Thyroid gland (tissue), 4 donors: ENCODE results near the gene CDC20. TPM values are rescaled to one million over a fixed set of nuclear protein-coding genes. Genes with fewer than 3 reads are reported as not detected.

Source experiments
- DNase-seq, 2 donors: peaks; one replicate each; pipeline ENCODE4 v3.0.0-alpha.2; 2019
- H3K27ac ChIP-seq, 3 donors: fragments of 200-600 bp; sonication (generic); 1 replicate in 2 of 3; 2 replicates in 1 of 3; pipeline ENCODE4 v1.5.1; 2016 to 2019; ENCODE audit warnings: mild to moderate bottlenecking in 1 of 3, moderate library complexity in 1 of 3
- H3K27me3 ChIP-seq: fragments of 200-600 bp; sonication (generic); one replicate; pipeline ENCODE4 v1.5.1; 2019
- H3K36me3 ChIP-seq, 2 donors: fragments of 200-600 bp; sonication (generic); one replicate each; pipeline ENCODE4 v1.5.1; 2016 to 2019
- H3K4me1 ChIP-seq, 2 donors: fragments of 200-600 bp; sonication (generic); one replicate each; pipeline ENCODE4 v1.5.1; 2017 to 2019
- H3K4me3 ChIP-seq, 3 donors: fragments of 200-600 bp; sonication (generic); replicated peaks in 1 of 3; 1 replicate in 2 of 3; 2 replicates in 1 of 3; pipeline ENCODE4 v1.5.1; 2016; ENCODE audit warnings: mild to moderate bottlenecking in 1 of 3
- H3K9me3 ChIP-seq: fragments of 200-600 bp; sonication (generic); one replicate; pipeline ENCODE4 v1.5.1; 2017
- POLR2A ChIP-seq, 2 donors: fragments of 450-650 bp; IDR thresholded peaks; one replicate each; pipeline ENCODE4 v1.6.1; 2017; ENCODE audit warnings: antibody characterized with exemption in 2 of 2, mild to moderate bottlenecking in 2 of 2, moderate library complexity in 1 of 2
- WGBS, 2 donors: methylation state at CpG; one replicate each; pipeline ENCODE4 v1.1.5; 2017; 5-methylcytosine and 5-hydroxymethylcytosine counted together
- intact Hi-C: fragments of 100-400 bp; cut with DNase I; formaldehyde crosslinking; loops from one replicate; pipeline ENCODE4 v1.15.1; 2023
- total RNA-seq, 4 donors: library from RNA; depleted of rRNA; stranded (reverse); fragments of >200 nt; gene quantifications; one replicate each; pipeline ENCODE4 v1.2.3, GENCODE V29; 2016
- TF ChIP-seq, protein P1 (sequence below), 6 experiments: fragments of 200-600 bp in 3 of 6; fragments of 450-650 bp in 3 of 6; sonication (generic) in 3 of 6; IDR thresholded peaks; one replicate each; pipeline ENCODE4 v1.5.1; 2016 to 2019; ENCODE audit warnings: antibody characterized with exemption in 6 of 6, mild to moderate bottlenecking in 2 of 6, inconsistent platforms in 1 of 6, moderate library complexity in 1 of 6

Gene CDC20
- total RNA-seq, 4 donors from 2014 or later = 0.54 to 3.9 (median 2.2) TPM

DNA sequence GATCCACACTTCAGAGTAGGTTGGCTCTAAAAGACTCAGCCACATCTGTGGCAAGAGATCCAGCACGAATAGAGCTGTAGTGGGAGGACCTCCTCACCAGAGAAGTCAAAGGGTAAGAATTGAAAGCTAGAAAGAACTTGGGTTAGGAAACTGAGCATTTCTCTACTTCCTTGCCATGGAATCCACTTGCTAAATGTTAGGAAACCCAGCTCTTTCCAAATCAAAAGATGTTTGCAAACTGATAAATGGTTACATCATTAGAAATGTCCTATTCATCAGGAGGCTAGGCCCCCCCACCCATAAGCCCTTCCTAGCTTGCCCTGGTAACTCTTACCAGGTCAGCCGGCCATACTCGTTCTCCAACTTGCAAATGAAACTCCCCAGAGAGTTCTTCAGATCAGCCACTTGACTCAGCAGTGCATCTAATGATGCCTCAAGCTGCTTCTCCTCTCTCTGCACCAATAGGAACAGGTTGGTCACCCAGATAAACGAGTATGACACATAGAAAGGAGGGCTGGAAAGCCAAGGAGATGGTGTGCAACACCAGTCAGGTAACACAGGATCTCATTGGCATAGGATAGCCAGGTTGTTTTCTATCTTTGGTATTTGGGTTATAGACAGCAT lies 29.3 kb downstream of the CDC20 start:
- whole genome bisulfite sequencing, 2 donors = 19 to 38% methylated on average over 4 of the region's 4 CpGs
- intact Hi-C loops = no loop called here
- Histone ChIP-seq H3K4me1 (peaks cover 20 to 22% of the 10 kb centered on the region in 2 donors), H3K27me3 (no peaks in the 10 kb centered on the region), H3K9me3 (no peaks in the 10 kb centered on the region), H3K27ac (peak overlapping the region in 1 of 3 donors; percentile 69), H3K36me3 (peaks cover 31 to 36% of the 10 kb centered on the region in 2 donors), H3K4me3 (no peak overlapping the region)
- TF ChIP-seq, protein P1, sequence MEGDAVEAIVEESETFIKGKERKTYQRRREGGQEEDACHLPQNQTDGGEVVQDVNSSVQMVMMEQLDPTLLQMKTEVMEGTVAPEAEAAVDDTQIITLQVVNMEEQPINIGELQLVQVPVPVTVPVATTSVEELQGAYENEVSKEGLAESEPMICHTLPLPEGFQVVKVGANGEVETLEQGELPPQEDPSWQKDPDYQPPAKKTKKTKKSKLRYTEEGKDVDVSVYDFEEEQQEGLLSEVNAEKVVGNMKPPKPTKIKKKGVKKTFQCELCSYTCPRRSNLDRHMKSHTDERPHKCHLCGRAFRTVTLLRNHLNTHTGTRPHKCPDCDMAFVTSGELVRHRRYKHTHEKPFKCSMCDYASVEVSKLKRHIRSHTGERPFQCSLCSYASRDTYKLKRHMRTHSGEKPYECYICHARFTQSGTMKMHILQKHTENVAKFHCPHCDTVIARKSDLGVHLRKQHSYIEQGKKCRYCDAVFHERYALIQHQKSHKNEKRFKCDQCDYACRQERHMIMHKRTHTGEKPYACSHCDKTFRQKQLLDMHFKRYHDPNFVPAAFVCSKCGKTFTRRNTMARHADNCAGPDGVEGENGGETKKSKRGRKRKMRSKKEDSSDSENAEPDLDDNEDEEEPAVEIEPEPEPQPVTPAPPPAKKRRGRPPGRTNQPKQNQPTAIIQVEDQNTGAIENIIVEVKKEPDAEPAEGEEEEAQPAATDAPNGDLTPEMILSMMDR (IDR thresholded peaks at IDR 0.05) = no peak
- no peak for TF ChIP-seq POLR2A (IDR thresholded peaks at IDR 0.05)
- DNase-seq = peak; percentile 22 to 44

DNA sequence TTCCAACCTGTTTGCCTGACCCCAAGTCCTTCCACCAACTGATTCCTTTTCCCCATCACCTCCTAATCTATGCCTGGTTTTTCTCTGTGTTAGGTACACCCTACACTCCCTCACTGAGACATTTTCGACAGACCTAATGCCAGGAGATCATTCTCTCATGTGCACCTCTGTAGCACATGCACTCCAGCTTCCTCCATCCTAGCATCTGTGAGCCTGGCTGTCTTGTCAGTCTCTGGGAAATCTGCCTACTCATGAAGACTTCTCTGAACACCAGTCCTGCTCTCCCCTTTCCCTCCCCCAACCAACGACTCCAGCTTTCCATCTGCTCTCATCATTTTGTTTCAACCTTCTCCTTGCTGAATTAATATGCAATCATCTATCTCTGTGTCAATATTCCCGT lies 29.8 kb downstream of the CDC20 start:
- H3K4me3 ChIP-seq = peak overlapping the region in 2 of 3 donors; percentile 68 to 75
- H3K36me3 ChIP-seq = peaks cover 31 to 36% of the 10 kb centered on the region in 2 donors
- peaks cover 20 to 22% of the 10 kb centered on the region in 2 donors for H3K4me1 ChIP-seq
- intact Hi-C loops = no loop called here
- no peak for TF ChIP-seq POLR2A (IDR thresholded peaks at IDR 0.05)
- TF ChIP-seq, protein P1 (IDR thresholded peaks at IDR 0.05) = no peak
- 46 to 50% methylated on average over 3 of the region's 3 CpGs for WGBS, 2 donors
- H3K27ac ChIP-seq = peak overlapping the region in 1 of 3 donors; percentile 69
- H3K9me3 ChIP-seq = no peaks in the 10 kb centered on the region
- DNase-seq = no peak
- H3K27me3 ChIP-seq = no peaks in the 10 kb centered on the region

DNA sequence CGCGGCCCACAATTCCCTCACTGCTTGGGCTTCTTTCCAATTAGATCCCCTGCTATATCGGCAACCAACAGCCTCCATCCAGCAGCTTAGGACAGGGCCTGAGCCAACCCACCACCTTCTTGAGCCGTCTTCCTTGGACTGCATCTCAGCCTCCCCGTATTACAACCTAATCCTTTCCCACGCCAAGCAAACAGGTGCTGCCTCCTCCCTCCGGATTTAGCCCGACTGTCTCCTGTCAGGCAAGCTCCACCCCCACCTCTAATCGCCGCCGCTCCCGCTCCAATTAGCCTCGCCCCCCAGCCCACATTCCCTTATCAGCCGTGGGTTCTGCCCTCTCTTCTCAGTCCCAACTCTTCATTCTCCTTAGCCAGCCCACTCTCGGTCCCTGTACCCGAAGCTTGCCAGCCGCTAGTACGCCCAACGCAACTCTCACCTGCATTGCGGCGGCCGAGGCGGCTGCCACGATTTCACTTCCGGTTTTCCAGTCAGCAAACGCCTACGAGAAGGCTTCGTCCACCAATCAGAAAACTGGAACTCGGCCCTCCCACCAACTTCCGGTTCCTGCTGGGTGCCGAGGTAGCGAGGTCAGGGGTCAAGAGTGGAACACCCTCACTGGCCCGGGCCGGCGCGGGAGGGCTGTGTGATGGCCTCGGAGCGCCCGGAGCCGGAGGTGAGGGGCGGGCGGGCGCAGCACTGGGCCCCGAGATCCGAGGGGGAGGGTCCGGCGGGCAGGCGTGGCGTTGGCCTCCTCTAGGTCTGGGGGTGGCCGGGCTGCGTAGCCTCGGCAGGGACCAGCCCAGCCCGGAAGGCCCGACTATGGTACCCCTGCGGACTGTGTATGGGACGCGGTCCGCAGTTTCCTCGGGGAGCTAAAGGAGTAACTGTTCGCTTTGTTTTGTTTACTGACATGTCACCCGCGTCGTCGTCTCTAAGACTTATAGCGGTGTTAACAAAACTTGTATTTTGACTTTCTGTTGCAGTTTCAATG lies 30.8 kb downstream of the CDC20 start, which contains the start of the genes MED8 and SZT2:
Gene MED8, minus strand, starts transcription at position 475 of the 988 bp plus-strand sequence. Its CDS starts 36 bp downstream, at position 439.
Gene SZT2, plus strand, starts transcription at position 574 of the 988 bp plus-strand sequence. Its CDS starts 70 bp downstream, at position 644.
- TF ChIP-seq, protein P1 (IDR thresholded peaks at IDR 0.05) = no peak
- TF ChIP-seq POLR2A (IDR thresholded peaks at IDR 0.05) = peak in 1 of 2 donors; percentile 89
- intact Hi-C loops = no loop called here
- H3K36me3 ChIP-seq = peaks cover 25 to 26% of the 10 kb centered on the region in 2 donors
- H3K4me1 ChIP-seq = peaks cover 20 to 22% of the 10 kb centered on the region in 2 donors
- DNase-seq = peak; percentile 97
- WGBS, 2 donors = 0 to 1% methylated on average over 39 to 50 of the region's 65 CpGs
- H3K27ac ChIP-seq = peak within 1 kb of the TSS; percentile 62 to 73 (median 69)
- no peaks in the 10 kb centered on the region for H3K9me3 ChIP-seq
- peak within 1 kb of the TSS; percentile 68 to 78 (median 75) for H3K4me3 ChIP-seq
- H3K27me3 ChIP-seq = no peaks in the 10 kb centered on the region

DNA sequence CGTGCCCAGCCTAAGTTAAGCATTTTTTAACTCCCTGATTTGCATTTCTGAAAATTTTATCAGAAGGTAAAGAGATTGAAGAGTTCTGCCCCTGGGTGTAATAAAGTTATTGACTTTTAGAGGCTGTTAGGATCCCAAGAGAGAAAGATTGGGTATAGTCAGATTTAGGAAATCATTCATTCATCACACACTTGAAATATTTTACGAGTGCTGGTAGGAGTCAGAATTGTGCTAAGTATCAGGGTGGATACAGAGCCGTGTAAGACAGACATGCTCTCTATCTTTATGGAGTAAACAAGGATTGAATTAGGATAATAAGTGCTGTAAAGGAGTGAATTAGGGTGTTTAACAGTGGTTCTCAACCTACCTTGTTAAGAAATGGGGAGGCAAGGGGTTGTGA lies 33.9 kb downstream of the CDC20 start:
- no peak overlapping the region for H3K27ac ChIP-seq
- no peaks in the 10 kb centered on the region for H3K36me3 ChIP-seq
- H3K27me3 ChIP-seq = no peaks in the 10 kb centered on the region
- intact Hi-C loops = no loop called here
- WGBS, 2 donors = 56 to 80% methylated on average over 3 of the region's 3 CpGs
- no peaks in the 10 kb centered on the region for H3K9me3 ChIP-seq
- H3K4me3 ChIP-seq = no peak overlapping the region
- no peak for DNase-seq
- no peak for TF ChIP-seq POLR2A (IDR thresholded peaks at IDR 0.05)
- TF ChIP-seq, protein P1 (IDR thresholded peaks at IDR 0.05) = no peak
- H3K4me1 ChIP-seq = peaks cover 40 to 42% of the 10 kb centered on the region in 2 donors
